ENCODE data around the gene PGGHG. TPM values are rescaled to one million over a fixed set of nuclear protein-coding genes. Genes with fewer than 3 reads are reported as not detected.

The PGGHG gene
- total and polyA plus RNA-seq, 4 donors, result 21.6 to 145 (median 87.9) TPM

- H3K9ac ChIP-seq (ENCODE audit: insufficient read depth in 1 of 2, low read length in 2 of 2), result no peak overlapping the region
- H3K36me3 ChIP-seq (ENCODE audit: control insufficient read depth in 4 of 4, insufficient read depth in 4 of 4, low read length in 4 of 4), result no peaks in the 10 kb centered on the region
- H3K4me1 ChIP-seq (ENCODE audit: control insufficient read depth in 5 of 5, insufficient read depth in 5 of 5, low read length in 5 of 5), result peaks cover 0 to 4% (median 0%) of the 10 kb centered on the region in 5 donors
- ATAC-seq (ENCODE audit: insufficient read depth, low FRiP score), result no peak
- peak in 1 of 3 donors; percentile 82 for DNase-seq
- WGBS, 2 donors, result 15 to 38% methylated on average over 20 of the region's 20 CpGs
- no peak for TF ChIP-seq CTCF (IDR thresholded peaks at IDR 0.05; ENCODE audit: control extremely low read depth, extremely low read depth)
- no peak overlapping the region for H3K4me3 ChIP-seq
- H3K9me3 ChIP-seq (ENCODE audit: control insufficient read depth in 4 of 4, insufficient read depth in 3 of 4, low read length in 3 of 4), result no peaks in the 10 kb centered on the region
- H3K27me3 ChIP-seq (ENCODE audit: control insufficient read depth in 3 of 3, insufficient read depth in 3 of 3, low read length in 2 of 3), result peaks cover 0 to 8% (median 6%) of the 10 kb centered on the region in 3 donors
- H3K27ac ChIP-seq (ENCODE audit: low read depth in 1 of 2, low read length in 1 of 2), result no peak overlapping the region
Measured at GRCh38 chr11:299951-300735, 11.2 kb downstream of the PGGHG start.

- ATAC-seq (ENCODE audit: insufficient read depth, low FRiP score) (no peak), DNase-seq (no peak)
- no peaks in the 10 kb centered on the region for H3K9me3 ChIP-seq (ENCODE audit: control insufficient read depth in 4 of 4, insufficient read depth in 3 of 4, low read length in 3 of 4)
- H3K4me3 ChIP-seq, result no peak overlapping the region
- no peaks in the 10 kb centered on the region for H3K36me3 ChIP-seq (ENCODE audit: control insufficient read depth in 4 of 4, insufficient read depth in 4 of 4, low read length in 4 of 4)
- WGBS, 2 donors, result 68 to 79% methylated on average over 12 of the region's 12 CpGs
- H3K27ac ChIP-seq (ENCODE audit: low read depth in 1 of 2, low read length in 1 of 2), result no peak overlapping the region
- peaks cover 0 to 8% (median 6%) of the 10 kb centered on the region in 3 donors for H3K27me3 ChIP-seq (ENCODE audit: control insufficient read depth in 3 of 3, insufficient read depth in 3 of 3, low read length in 2 of 3)
- H3K4me1 ChIP-seq (ENCODE audit: control insufficient read depth in 5 of 5, insufficient read depth in 5 of 5, low read length in 5 of 5), result peaks cover 0 to 14% (median 2%) of the 10 kb centered on the region in 5 donors
- H3K9ac ChIP-seq (ENCODE audit: insufficient read depth in 1 of 2, low read length in 2 of 2), result no peak overlapping the region
- TF ChIP-seq CTCF (IDR thresholded peaks at IDR 0.05; ENCODE audit: control extremely low read depth, extremely low read depth), result no peak
Measured at GRCh38 chr11:303363-303762, 14.4 kb downstream of the PGGHG start.

- Histone ChIP-seq H3K27me3 (ENCODE audit: control insufficient read depth in 3 of 3, insufficient read depth in 3 of 3, low read length in 2 of 3) (peaks cover 0 to 8% (median 6%) of the 10 kb centered on the region in 3 donors), H3K4me1 (ENCODE audit: control insufficient read depth in 5 of 5, insufficient read depth in 5 of 5, low read length in 5 of 5) (peaks cover 0 to 16% (median 4%) of the 10 kb centered on the region in 5 donors), H3K36me3 (ENCODE audit: control insufficient read depth in 4 of 4, insufficient read depth in 4 of 4, low read length in 4 of 4) (no peaks in the 10 kb centered on the region), H3K27ac (ENCODE audit: low read depth in 1 of 2, low read length in 1 of 2) (no peak overlapping the region), H3K9ac (ENCODE audit: insufficient read depth in 1 of 2, low read length in 2 of 2) (no peak overlapping the region), H3K9me3 (ENCODE audit: control insufficient read depth in 4 of 4, insufficient read depth in 3 of 4, low read length in 3 of 4) (no peaks in the 10 kb centered on the region), H3K4me3 (no peak overlapping the region)
- WGBS, 2 donors, result 77 to 89% methylated on average over 36 to 52 of the region's 52 CpGs
- no peak for DNase-seq
- TF ChIP-seq CTCF (IDR thresholded peaks at IDR 0.05; ENCODE audit: control extremely low read depth, extremely low read depth), result no peak
- no peak for ATAC-seq (ENCODE audit: insufficient read depth, low FRiP score)
Measured at GRCh38 chr11:304061-304506, 15.2 kb downstream of the PGGHG start.

Data from lung (tissue), 12 donors.